NCI-H1417 (cell line): ENCODE data around the gene EBLN1.
"Not testable (repeated sequence)": the region's sequence is repeated elsewhere in the genome, so short reads cannot be mapped to it uniquely, and the experiment has no call there.

Source experiments
- DNase-seq, 3 experiments: peaks; one replicate each; lab custom pipeline; 2025; lab: John Stamatoyannopoulos, UW

The EBLN1 gene

GRCh38 chr10:22228167-22228938 is 10.5 kb upstream of the EBLN1 start:
- no peak for DNase-seq

DNA sequence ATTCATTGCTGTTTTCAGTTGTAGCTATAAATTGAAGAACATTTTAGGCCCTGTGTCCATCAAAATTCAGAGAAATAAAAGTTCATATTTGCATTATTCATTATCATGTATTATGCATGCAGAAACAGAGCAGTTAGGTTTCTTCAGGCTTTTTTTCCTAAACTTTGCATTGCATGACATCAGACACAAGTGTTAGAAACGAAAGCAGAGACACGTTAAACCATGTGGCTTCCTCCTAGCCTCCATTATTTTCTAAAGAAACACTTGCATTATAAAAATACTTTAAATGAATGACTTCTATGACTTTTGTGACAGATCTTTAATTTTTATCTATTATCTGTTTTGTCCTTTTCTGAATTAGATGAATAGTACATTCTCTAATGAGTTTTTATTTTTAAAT is 8.8 kb upstream of the EBLN1 start:
- DNase-seq: no peak

DNA sequence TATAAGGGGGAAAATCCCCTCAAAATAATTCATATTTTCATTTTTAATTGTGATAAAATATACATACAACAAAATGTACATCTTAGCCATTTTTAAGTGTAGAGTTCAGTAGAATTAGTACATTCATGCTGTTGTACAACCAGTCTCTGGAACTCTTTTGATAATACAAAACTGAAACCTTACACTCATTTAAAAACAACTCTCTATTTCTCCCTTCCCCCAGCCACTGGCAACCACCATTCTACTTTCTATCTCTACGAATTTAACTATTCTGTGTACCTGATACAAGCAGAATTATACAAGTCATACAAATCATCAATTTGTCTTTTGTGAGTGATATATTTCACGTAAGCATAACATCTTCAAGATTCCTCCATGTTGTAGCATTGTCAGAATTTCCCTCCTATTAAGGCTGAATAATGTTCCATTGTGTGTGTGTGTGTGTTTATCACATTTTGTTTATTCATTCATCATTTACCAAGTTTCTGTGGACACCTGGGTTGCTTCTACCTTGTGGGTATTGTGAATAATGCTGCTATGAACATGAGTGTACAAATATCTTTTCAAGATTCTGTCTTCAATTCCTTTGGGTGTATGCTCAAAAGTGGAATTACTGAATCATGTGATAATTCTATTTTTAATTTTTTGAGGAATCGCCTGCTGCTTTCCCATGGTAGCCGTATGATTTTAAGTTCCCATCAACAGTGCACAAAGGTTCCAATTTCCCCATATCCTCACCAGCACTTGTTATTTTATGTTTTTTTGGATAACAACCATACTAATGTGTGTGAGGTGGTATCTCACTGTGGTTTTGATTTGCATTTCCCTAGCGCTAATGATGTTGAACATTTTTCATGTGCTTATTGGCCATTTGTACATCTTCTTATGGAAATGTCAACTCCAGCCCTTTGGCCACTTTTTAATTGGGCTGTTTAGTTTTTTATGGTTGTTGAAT is 4.7 kb upstream of the EBLN1 start:
- no peak for DNase-seq

- DNase-seq: no peak
Measured at GRCh38 chr10:22219308-22219707, 1.5 kb upstream of the EBLN1 start.

GRCh38 chr10:22218448-22218847 is 633 bp upstream of the EBLN1 start:
- DNase-seq: peak in 1 of 3 experiments; percentile 32

DNA sequence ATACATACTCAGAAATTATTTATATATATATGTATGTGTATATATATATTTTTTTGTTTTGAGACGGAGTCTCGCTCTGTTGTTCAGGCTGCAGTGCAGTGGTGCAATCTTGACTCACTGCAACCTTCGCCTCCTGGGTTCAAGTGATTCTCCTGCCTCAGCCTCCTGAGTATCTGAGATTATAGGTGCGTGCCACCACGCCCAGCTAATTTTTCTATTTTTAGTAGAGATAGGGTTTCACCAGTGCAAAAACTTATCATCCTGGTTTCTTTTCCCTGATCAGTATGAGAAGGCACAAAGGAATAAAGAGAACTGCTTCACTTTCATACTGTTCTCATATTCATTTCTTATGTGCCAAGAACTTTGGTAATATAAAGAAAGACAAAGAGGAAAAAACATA is 731 bp downstream of the EBLN1 start:
- not testable (repeated sequence) for DNase-seq

DNA sequence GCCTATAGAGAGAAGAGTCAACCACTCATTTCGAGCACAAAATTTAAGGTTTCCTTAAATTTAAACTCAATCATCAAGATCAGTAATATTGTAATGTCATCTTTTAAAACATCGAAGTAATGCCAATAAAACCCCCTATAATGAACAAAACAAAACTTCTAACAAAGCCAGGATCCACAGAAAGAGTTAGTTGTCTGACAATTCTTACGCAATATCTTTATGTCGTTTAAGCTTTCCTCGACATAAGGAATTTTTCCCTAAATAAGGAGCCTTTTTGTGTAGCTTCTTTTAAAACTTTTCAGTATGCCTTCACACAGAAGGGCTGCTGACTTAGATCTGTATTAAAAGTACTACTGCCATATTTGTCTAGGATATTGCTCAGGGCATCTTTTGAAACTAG is 7.5 kb downstream of the EBLN1 start:
- no peak for DNase-seq

DNA sequence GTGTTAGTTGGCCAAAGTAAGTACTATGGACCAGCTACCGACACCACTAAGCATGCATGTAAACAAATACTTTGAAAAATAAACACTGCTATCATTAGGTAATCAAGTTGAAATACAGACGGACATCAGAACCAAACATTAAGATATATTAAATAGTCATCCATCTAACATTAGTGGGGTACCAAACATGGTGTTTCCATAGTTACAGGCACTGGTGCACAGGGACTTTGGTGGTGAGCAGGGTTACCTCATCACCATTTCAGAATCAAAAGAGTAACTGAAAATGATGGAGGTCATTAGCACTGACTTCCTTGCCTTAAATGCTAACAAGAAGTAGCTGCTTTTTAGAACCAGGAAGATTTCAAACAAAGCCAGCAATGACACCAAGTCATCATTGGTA is 23.9 kb downstream of the EBLN1 start:
- DNase-seq: peak in 2 of 3 experiments; percentile 7 to 48

DNA sequence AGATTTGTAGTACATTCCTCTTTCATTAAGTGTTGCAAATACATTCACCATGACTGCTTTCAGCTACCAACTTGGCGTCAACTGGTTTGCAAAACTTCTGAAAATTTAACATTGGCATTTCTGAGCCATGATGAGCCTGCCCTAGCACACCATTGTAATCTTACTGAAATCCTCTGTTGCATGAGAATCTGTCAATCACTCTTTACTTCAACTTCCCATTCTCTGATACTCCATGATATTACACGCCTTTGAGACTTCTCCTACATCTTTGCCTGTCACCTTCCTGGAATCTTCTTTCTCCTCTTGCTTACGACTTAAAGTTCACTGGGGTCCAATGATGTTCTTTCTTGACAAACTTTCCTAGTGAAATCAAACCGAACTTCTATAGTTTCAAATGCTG is 32.2 kb downstream of the EBLN1 start:
- DNase-seq: no peak

- peak in 1 of 3 experiments; percentile 17 for DNase-seq
Measured at GRCh38 chr10:22183771-22184461, 33.9 kb downstream of the EBLN1 start.

GRCh38 chr10:22180724-22181123 is 37.1 kb downstream of the EBLN1 start:
- no peak for DNase-seq

DNA sequence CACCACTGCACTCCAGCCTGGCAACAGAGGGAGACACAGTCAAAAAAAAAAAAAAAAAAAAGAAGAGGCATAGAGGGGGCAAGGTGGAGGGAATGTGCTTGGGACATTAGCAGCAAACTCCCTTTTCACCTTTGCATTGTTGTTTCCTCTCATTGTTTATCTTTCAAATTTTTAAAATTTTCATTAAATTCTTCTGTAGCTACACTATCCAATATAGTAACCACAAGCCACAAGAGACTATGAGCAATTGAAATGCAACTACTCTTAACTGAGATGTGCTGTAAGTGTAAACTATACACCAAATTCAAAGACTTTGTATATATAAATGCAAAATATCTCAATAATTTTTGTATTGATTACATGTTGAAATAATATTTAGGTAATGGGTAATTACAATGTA is 43.4 kb downstream of the EBLN1 start:
- no peak for DNase-seq

GRCh38 chr10:22171131-22171530 is 46.7 kb downstream of the EBLN1 start:
- DNase-seq: no peak

DNA sequence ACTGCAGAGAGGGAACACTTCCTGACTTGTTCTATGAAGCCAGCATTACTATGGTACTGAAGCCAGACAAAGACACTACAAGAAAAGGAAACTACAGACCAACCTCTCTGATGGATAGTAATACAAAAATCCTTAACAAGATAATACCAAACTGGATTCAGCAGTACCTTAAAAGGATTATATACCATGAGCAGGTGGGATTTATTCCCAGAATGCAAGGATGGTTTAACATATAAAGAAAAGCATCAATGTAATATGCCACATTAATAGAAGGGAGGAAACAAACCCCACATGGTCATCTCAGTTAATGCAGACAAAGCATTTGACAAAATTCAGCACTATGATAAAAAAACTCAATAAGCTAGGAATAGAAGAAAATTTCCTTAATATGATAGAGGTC is 47.2 kb downstream of the EBLN1 start:
- DNase-seq: no peak

DNA sequence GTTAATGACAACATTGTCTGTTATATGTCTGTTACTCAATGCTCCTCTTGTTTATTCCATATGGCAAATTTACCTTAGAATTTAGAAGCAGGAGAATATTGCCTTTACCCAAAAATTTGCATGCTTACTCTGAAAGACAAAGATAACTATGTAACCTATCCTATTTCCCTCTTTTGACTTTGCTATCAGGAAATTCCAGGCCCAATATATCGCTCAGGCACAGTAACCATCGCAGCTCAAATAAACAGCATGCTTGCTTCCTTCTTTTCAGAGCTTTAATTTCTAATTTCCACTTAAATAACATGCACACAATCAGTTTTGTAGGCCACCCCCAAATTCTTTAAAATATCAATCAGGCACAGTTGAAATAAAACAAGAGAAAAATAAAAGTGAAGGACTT is 57.8 kb downstream of the EBLN1 start:
- no peak for DNase-seq

DNA sequence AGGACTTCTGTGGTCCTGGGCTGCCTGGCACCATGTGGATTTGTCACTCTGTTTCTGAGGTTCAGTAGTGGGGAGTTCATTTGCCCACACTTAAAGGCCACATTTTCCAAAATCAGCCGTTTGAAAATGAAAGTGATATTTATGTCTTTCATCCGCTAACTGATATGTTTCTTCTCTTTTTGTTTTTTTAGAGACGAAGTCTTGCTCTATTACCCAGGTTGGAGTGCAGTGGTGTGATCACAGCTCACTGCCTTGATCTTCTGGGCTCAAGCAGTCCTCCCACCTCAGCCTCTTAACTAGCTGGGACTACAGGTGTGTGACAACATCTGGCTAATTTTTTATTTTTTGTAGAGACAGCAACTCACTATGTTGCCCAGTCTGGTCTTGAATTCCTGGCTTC is 58.6 kb downstream of the EBLN1 start:
- DNase-seq: no peak
